GM12891 (cell line): ENCODE measurements around the gene IQCH.

Experiments used
- POLR2A ChIP-seq: IDR thresholded peaks from 2 replicates; pipeline ENCODE4 v1.6.1; 2011; ENCODE audit warnings: low read depth, low read length, control low read depth
- POLR2AphosphoS5 ChIP-seq: IDR thresholded peaks from 2 replicates; pipeline ENCODE4 v1.6.1; 2011; ENCODE audit warnings: low read depth, low read length, control low read depth
- TAF1 ChIP-seq: IDR thresholded peaks from 2 replicates; pipeline ENCODE4 v1.6.1; 2011; ENCODE audit warnings: low read depth, low read length, control low read depth

GRCh38 chr15:67406257-67406861, 151.8 kb downstream of the IQCH start:
- TF ChIP-seq POLR2A = no peak
- no peak for TF ChIP-seq POLR2AphosphoS5
- no peak for TF ChIP-seq TAF1
